ENCODE measurements around the gene KCNC3. TPM values are rescaled to one million over a fixed set of nuclear protein-coding genes. Genes with fewer than 3 reads are reported as not detected.

Gene KCNC3
- total RNA-seq, 1 experiment from 2014 or later: 5.3 TPM

DNA sequence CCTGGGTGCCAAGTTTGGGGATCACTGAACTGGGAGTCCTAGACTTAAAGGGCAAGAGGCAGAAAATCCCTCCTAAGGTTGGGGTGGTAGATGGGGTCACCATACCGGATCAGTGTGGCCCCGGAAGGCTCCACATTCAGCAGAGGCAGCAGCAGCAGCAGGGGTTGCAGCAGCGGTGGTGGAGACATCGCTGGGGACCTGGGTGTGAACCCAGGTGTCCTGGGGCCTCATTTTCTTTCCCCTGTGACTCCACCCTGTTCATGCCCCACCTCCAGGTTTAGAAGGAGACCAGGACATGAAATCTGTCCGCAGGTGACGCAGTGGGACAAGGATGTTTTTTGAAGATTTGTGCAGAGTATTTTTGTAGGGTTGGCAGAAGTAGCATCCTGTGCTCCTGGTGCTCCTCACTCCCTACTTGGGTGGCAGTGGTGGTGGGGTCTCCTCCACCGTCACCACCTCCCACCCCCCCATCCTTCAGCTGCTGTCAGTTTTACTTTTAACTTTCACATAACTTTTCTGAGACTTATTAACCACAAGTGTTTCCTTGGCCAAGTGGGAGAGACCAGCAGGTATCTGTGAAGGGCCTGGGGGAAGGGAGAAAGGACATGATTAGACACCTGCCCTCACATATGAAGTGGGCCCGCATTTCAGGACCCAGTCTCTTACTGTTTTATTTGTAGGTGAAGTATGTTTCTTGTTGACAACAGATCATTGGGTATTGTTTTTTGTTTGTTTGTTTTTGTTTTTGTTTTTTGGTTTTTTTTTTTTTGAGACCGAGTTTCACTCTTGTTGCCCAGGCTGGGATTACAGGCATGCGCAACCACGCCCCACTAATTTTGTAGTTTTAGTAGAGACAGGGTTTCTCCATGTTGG lies 36.5 kb upstream of the KCNC3 start, which contains the start of gene NAPSA:
Gene NAPSA, minus strand, starts transcription at position 206 of the 873 bp plus-strand sequence. Its CDS starts 18 bp downstream, at position 188.
- CTCF ChIA-PET: no interaction called here
- DNase-seq: no peak
- Mint-ChIP-seq H3K27me3 (ENCODE audit: unreplicated experiment) (peaks cover 25% of the 10 kb centered on the region), H3K9me3 (ENCODE audit: low read depth, unreplicated experiment) (no peaks in the 10 kb centered on the region), H3K4me3 (ENCODE audit: low read depth, unreplicated experiment) (no peak within 1 kb of the TSS), H3K36me3 (ENCODE audit: insufficient read depth, unreplicated experiment) (peaks cover 20% of the 10 kb centered on the region), H3K4me1 (ENCODE audit: low read depth, unreplicated experiment) (peaks cover 20% of the 10 kb centered on the region), H3K27ac (ENCODE audit: unreplicated experiment) (no peak within 1 kb of the TSS)
- intact Hi-C loops (cut with micrococcal nuclease; ENCODE audit: unreplicated experiment): loop anchor here (5.0 kb wide), 1 partner anchor 172 kb away; no protein-coding TSS in a partner anchor
- TF ChIP-seq, protein P1, sequence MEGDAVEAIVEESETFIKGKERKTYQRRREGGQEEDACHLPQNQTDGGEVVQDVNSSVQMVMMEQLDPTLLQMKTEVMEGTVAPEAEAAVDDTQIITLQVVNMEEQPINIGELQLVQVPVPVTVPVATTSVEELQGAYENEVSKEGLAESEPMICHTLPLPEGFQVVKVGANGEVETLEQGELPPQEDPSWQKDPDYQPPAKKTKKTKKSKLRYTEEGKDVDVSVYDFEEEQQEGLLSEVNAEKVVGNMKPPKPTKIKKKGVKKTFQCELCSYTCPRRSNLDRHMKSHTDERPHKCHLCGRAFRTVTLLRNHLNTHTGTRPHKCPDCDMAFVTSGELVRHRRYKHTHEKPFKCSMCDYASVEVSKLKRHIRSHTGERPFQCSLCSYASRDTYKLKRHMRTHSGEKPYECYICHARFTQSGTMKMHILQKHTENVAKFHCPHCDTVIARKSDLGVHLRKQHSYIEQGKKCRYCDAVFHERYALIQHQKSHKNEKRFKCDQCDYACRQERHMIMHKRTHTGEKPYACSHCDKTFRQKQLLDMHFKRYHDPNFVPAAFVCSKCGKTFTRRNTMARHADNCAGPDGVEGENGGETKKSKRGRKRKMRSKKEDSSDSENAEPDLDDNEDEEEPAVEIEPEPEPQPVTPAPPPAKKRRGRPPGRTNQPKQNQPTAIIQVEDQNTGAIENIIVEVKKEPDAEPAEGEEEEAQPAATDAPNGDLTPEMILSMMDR (IDR thresholded peaks at IDR 0.05; ENCODE audit: unreplicated experiment): no peak
- BruUV-seq (replicated peaks): no TSS peak

GRCh38 chr19:50362656-50363424 lies 33.7 kb upstream of the KCNC3 start:
- intact Hi-C loops (cut with micrococcal nuclease; ENCODE audit: unreplicated experiment): no loop called here
- no peak for DNase-seq
- Mint-ChIP-seq H3K4me3 (ENCODE audit: low read depth, unreplicated experiment) (no peak overlapping the region), H3K4me1 (ENCODE audit: low read depth, unreplicated experiment) (peaks cover 7% of the 10 kb centered on the region), H3K27ac (ENCODE audit: unreplicated experiment) (no peak overlapping the region), H3K9me3 (ENCODE audit: low read depth, unreplicated experiment) (no peaks in the 10 kb centered on the region), H3K36me3 (ENCODE audit: insufficient read depth, unreplicated experiment) (peaks cover 2% of the 10 kb centered on the region), H3K27me3 (ENCODE audit: unreplicated experiment) (peaks cover 47% of the 10 kb centered on the region)
- TF ChIP-seq, protein P1 (IDR thresholded peaks at IDR 0.05; ENCODE audit: unreplicated experiment): no peak
- CTCF ChIA-PET: no interaction called here
- no TSS peak for BruUV-seq (replicated peaks)

DNA sequence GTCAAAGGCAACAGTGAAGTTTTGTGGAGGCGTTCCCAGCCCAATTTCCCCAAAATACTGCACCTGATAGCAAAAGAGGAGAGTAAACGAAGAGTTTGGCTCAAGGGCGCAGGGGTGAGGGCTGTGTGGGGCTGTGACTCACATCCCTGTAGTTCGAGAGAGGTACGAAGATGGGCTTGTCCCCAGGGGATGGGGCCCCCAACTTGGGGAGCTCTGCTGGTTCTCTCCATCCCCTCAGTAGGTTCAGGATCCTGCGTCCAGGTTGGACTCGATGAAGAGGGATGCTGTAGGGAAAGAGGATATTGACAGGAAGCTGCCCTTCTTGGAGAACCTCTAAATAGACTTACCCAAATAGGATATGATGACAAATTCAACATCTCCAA lies 32.8 kb upstream of the KCNC3 start:
- H3K27me3 Mint-ChIP-seq (ENCODE audit: unreplicated experiment): peaks cover 47% of the 10 kb centered on the region
- H3K4me3 Mint-ChIP-seq (ENCODE audit: low read depth, unreplicated experiment): no peak overlapping the region
- H3K9me3 Mint-ChIP-seq (ENCODE audit: low read depth, unreplicated experiment): no peaks in the 10 kb centered on the region
- intact Hi-C loops (cut with micrococcal nuclease; ENCODE audit: unreplicated experiment): no loop called here
- H3K36me3 Mint-ChIP-seq (ENCODE audit: insufficient read depth, unreplicated experiment): peaks cover 8% of the 10 kb centered on the region
- no TSS peak for BruUV-seq (replicated peaks)
- no peak overlapping the region for H3K27ac Mint-ChIP-seq (ENCODE audit: unreplicated experiment)
- peaks cover 7% of the 10 kb centered on the region for H3K4me1 Mint-ChIP-seq (ENCODE audit: low read depth, unreplicated experiment)
- no peak for DNase-seq
- CTCF ChIA-PET: interaction anchor here (0.5 kb wide), 1 partner anchor 205 kb away, joined by 3 read pairs; no protein-coding TSS in a partner anchor
- TF ChIP-seq, protein P1 (IDR thresholded peaks at IDR 0.05; ENCODE audit: unreplicated experiment): no peak

- CTCF ChIA-PET: interaction anchor here (0.5 kb wide), 1 partner anchor 204 kb away, joined by 3 read pairs; no protein-coding TSS in a partner anchor
- Mint-ChIP-seq H3K4me3 (ENCODE audit: low read depth, unreplicated experiment) (no peak overlapping the region), H3K9me3 (ENCODE audit: low read depth, unreplicated experiment) (no peaks in the 10 kb centered on the region), H3K27me3 (ENCODE audit: unreplicated experiment) (peaks cover 47% of the 10 kb centered on the region), H3K27ac (ENCODE audit: unreplicated experiment) (no peak overlapping the region), H3K4me1 (ENCODE audit: low read depth, unreplicated experiment) (peaks cover 7% of the 10 kb centered on the region), H3K36me3 (ENCODE audit: insufficient read depth, unreplicated experiment) (peaks cover 10% of the 10 kb centered on the region)
- intact Hi-C loops (cut with micrococcal nuclease; ENCODE audit: unreplicated experiment): no loop called here
- TF ChIP-seq, protein P1 (IDR thresholded peaks at IDR 0.05; ENCODE audit: unreplicated experiment): no peak
- no TSS peak for BruUV-seq (replicated peaks)
- no peak for DNase-seq
Measured at GRCh38 chr19:50361290-50362029, 32.3 kb upstream of the KCNC3 start.
